Brain pericyte (primary cell): ENCODE measurements around the gene ANKRD61.
A peak's percentile ranks its signal among the peaks of the same experiment; 100 is the strongest.
"Not testable (repeated sequence)": the region's sequence is repeated elsewhere in the genome, so short reads cannot be mapped to it uniquely, and the experiment has no call there.

ENCODE experiments used
- DNase-seq: peaks from one replicate; pipeline ENCODE4 v3.0.0-alpha.2; 2012; ENCODE audit warnings: low read depth, low spot score

ANKRD61 gene

GRCh38 chr7:6030988-6031387, at the start of gene ANKRD61:
ANKRD61 (plus strand) TSS chr7:6031376; CDS start chr7:6031376, 0 bp downstream.
- DNase-seq = no peak

- DNase-seq = not testable (repeated sequence)
Observed at GRCh38 chr7:5987061-5987460, 44.1 kb upstream of the ANKRD61 start.

- DNase-seq = peak; percentile 33
Observed at GRCh38 chr7:5997210-5997808, 33.9 kb upstream of the ANKRD61 start.

GRCh38 chr7:6007386-6007785, 23.8 kb upstream of the ANKRD61 start:
- no peak for DNase-seq

GRCh38 chr7:6007835-6008590, 23.2 kb upstream of the ANKRD61 start:
- not testable (repeated sequence) for DNase-seq

- peak; percentile 93 for DNase-seq
Observed at GRCh38 chr7:6008668-6009611, 22.2 kb upstream of the ANKRD61 start, which contains the start of the genes AIMP2 and PMS2. AIMP2 (plus strand) TSS chr7:6009272; CDS start chr7:6009364, 92 bp downstream. PMS2 (minus strand) TSS chr7:6009049; CDS start chr7:6009019, 30 bp downstream.

GRCh38 chr7:6010370-6010769, 20.8 kb upstream of the ANKRD61 start:
- not testable (repeated sequence) for DNase-seq

GRCh38 chr7:6011541-6011940, 19.6 kb upstream of the ANKRD61 start:
- DNase-seq = no peak

GRCh38 chr7:6012355-6013104, 18.6 kb upstream of the ANKRD61 start:
- DNase-seq = no peak

GRCh38 chr7:6015917-6016652, 15.1 kb upstream of the ANKRD61 start:
- peak; percentile 62 for DNase-seq

- no peak for DNase-seq
Observed at GRCh38 chr7:6016653-6016966, 14.6 kb upstream of the ANKRD61 start.

- DNase-seq = no peak
Observed at GRCh38 chr7:6020371-6021286, 10.5 kb upstream of the ANKRD61 start.

- DNase-seq = no peak
Observed at GRCh38 chr7:6022707-6023106, 8.5 kb upstream of the ANKRD61 start.

- DNase-seq = no peak
Observed at GRCh38 chr7:6023974-6024435, 7.2 kb upstream of the ANKRD61 start.

- peak; percentile 41 for DNase-seq
Observed at GRCh38 chr7:6026011-6026819, 5.0 kb upstream of the ANKRD61 start.

- no peak for DNase-seq
Observed at GRCh38 chr7:6026820-6027311, 4.3 kb upstream of the ANKRD61 start.

- DNase-seq = no peak
Observed at GRCh38 chr7:6027806-6028365, 3.3 kb upstream of the ANKRD61 start.

- DNase-seq = no peak
Observed at GRCh38 chr7:6028563-6028962, 2.6 kb upstream of the ANKRD61 start.
